HG03108 (cell line): ENCODE results near the gene CLSTN3.

ENCODE experiments used
- ATAC-seq: cut with Tn5 transposase; IDR thresholded peaks from one replicate; pipeline ENCODE4 v1.9.1; 2021; ENCODE audit warnings: moderate library complexity; ENCODE audit not compliant: unreplicated experiment

Gene CLSTN3

DNA sequence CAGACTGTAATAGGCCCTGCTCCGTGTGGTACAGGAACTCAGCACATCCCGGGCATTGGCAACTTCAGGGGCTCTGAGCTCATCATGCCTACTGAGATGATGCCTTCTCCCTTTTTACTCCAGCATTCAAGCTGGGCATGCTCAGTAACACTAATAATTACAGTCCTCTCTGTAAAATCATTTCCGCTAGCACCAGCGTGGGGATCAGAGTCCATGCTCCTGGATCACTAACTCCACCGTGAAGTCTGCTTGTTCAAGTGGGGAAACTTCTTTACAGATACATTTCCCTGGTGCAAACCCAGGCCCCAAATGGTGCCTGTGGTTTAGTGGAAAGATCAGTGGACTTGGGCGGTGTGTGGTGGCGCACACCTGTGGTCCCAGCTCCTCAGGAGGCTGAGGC lies 16.7 kb downstream of the CLSTN3 start:
- no peak for ATAC-seq

- no peak for ATAC-seq
Observed at GRCh38 chr12:7150356-7150755, 20.2 kb downstream of the CLSTN3 start.

- ATAC-seq, result no peak
Observed at GRCh38 chr12:7150841-7151240, 20.7 kb downstream of the CLSTN3 start.

- ATAC-seq, result no peak
Observed at GRCh38 chr12:7151532-7151931, 21.4 kb downstream of the CLSTN3 start.

DNA sequence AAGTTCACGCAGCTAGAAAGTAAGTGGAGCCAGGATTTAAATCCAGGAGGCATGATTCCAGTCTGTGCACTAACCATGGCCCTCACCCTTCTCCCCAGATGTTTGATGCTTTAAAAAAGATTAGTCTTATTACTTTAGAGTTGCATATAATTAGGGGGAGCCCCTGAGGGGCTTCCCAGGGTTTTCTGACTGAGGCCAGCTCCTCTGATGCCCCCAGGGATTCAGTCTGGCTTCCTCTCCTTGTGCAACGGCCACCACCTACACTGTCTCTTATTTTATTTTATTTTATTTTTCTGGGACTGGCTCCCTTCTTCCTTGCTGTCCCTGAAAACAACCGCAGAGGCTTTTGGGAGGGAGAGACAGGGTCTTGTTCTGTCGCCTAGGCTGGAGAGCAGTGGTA lies 22.6 kb downstream of the CLSTN3 start:
- ATAC-seq, result no peak

GRCh38 chr12:7154042-7154441 lies 23.9 kb downstream of the CLSTN3 start:
- no peak for ATAC-seq

GRCh38 chr12:7154901-7155470 lies 24.8 kb downstream of the CLSTN3 start:
- no peak for ATAC-seq

DNA sequence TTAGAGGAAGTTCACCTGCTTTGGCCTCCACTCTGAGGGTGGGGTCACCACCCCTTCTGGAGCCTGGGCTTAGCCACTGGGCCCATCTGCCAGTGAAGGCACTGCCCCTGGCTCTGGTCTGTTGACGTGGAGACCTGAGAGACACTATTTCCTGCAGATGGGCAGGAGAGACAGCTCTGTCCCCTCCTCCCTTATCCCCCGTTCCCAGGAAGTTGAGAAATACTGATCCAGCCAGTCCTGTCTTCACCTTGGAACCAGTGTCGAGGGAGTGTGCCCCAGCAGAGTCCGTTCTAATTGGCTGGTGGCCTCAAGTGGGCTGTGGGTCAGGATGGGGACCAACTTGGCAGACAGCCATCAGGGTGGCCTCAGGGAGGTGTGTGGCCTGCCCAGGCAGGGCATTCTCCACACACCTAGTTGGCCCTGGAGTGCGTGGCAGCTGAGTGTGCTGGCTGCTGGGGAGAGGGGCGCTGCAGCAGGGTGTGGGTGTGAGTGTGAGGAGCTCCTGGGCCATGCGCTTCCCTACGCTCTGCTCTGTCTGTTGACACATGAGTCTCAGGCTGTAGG lies 25.4 kb downstream of the CLSTN3 start:
- no peak for ATAC-seq

- no peak for ATAC-seq
Observed at GRCh38 chr12:7156259-7157197, 26.4 kb downstream of the CLSTN3 start.

DNA sequence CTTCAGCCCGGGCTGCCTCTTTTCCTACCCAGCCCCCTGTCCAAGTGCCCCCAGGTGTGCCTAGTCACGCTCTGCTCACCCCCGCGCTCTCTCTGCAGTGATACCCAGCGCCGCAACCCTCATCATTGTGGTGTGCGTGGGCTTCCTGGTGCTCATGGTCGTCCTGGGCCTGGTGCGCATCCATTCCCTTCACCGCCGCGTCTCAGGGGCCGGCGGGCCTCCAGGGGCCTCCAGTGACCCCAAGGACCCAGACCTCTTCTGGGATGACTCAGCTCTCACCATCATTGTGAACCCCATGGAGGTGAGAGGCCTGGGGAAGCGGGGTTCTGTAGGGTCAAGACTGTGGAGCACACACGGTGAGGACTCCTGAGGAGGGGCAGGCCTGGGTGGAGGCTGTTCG lies 27.2 kb downstream of the CLSTN3 start:
- no peak for ATAC-seq

DNA sequence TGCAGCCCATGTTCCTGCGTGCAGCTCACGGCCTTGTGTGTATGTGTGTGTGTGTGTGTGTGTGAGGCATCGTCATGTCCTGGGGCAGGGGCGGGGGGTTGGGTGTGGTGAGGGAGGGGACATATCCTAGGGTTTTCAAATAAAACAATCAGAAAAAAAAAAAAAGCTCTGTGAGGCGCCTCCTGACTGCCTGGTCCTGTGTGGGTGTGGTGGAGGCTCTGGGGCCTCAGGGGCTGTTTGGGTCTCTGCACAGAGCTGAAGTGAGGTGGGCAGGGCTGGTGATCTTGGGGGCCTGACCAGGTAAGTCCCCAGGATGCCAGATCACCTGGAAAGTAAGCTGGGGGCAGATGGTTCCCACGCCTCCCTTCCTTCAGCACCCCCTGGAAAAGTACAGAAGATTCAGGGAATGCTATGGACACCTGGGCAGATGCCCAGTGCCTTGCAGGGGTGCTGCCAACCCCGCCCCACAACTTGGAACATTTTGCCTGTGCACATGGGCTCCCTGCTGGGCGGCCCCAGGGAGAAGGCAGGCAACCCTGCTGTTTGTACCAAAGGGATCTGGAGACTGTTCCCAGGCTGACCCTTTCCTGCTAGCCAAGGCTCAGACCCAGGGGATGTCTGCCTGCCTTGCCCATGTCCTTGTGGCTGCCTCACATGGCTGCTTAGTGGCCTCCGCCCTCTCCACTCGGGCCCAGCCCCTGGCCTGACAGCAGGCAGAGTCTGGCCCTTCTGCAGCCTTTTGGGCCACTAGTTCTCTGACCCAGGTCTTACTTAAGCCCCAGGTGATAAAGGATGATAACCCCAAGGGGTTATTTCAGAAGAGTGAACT lies 28.8 kb downstream of the CLSTN3 start:
- ATAC-seq, result no peak

DNA sequence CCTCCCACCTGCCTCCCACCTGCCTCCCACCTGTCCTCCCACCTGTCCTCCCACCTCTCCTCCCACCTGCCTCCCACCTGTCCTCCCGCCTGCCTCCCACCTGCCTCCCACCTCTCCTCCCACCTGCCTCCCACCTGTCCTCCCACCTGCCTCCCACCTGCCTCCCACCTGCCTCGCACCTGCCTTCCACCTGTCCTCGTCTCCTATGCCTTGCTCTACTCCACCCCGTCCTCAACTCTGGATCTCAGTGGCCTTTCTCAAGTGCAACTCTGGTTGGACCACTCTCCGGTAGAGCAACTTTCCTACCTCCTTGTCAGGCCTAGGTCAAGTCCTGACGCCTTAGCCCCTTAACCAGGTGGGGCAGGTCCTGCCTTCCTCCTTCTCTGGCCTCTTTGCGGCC lies 30.0 kb downstream of the CLSTN3 start:
- ATAC-seq, result no peak

DNA sequence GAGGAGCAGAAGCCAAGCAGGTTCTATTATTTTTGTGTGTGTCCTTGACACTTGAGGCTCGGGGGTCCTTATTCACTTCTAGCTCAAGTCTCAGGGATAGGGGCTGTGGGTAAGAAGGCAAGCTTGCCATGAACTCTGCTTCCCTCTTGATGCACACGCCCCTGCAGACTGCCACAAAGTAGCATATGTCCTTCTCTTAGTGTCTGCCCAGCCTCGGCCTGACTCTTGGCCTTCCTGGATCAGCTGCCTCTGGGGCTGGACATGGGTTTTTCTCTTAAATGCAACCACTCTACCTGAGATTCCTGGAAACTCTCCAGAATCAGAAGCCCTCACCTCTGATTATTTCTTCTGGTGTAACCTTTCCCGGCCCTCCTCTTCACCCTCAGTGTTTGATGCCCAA lies 31.2 kb downstream of the CLSTN3 start:
- ATAC-seq, result no peak

DNA sequence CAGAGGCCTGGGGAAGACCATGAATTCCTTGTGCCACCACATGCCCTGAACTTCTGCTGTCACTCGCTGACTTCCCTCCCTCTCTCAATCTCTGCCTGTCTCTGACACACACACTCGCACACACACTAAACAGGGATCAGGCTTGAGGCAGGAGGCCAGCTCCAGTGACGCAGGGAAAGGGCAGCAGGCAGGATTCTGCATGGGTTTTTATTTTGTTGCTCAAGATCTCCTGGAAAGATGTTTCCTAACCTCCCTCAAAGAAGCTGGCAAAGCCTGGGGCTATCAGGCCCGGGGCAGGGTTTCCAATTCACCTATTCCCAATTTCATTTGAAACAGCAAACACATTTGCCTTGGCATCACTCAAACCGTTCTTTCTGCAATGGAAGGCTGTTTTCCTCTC lies 31.6 kb downstream of the CLSTN3 start:
- no peak for ATAC-seq

GRCh38 chr12:7162691-7163114 lies 32.5 kb downstream of the CLSTN3 start:
- no peak for ATAC-seq

DNA sequence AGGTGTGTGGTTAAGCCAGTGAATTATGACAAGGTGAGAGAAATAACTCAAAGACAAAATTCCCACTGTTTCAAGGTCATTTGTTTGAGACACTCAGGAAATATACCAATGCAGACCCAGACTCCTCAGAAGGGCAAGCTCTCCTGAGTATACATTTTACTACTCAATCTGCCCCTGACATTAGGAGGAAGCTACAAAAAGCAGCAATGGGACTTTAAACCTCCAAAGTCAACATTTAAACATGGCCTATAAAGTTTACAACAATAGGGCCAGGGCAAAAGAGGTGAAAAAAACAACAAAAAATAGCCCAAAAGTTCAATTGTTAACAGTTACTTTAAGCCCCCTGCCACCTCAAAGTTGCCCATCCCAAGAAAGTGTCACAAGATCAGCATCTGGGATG lies 39.8 kb downstream of the CLSTN3 start:
- no peak for ATAC-seq

GRCh38 chr12:7171854-7172253 lies 41.7 kb downstream of the CLSTN3 start:
- ATAC-seq, result no peak

GRCh38 chr12:7175493-7175892 lies 45.3 kb downstream of the CLSTN3 start:
- no peak for ATAC-seq

DNA sequence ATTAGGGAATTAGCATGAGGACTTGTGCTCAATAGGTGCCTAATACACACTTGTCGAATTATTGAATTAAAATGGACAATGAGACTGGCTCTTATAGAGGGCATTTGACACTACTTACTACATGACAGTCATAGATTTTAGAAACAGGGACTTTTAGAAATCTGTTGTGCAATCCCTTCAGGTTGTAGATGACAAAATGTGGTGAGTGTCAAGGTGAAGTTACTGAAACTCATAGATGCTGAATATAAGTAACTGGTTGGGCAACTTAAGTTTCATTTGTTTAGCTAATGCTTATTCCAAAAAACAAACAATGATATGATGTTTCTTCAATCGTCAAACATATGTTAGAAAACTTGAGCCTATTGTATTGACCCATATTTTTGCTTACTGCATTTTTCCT lies 46.4 kb downstream of the CLSTN3 start:
- ATAC-seq, result no peak

DNA sequence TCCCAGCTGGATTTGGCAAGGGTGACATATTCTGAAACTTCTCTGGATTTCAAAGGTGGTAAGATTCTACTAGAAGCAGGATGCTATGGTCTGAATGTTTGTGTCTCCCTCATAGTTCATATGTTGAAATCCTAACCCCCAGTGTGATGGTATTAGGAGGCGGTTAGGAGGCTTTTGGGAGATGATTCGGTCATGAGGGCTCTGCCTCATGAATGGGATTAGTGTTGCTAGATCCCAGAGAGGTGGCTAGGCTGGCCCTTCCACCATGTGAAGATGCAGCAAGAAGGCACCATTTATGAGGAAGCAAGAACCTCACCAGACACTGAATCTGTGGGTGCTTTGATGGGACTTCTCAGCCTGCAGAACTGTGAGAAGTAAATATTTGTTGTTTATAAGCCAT lies 48.3 kb downstream of the CLSTN3 start:
- no peak for ATAC-seq

DNA sequence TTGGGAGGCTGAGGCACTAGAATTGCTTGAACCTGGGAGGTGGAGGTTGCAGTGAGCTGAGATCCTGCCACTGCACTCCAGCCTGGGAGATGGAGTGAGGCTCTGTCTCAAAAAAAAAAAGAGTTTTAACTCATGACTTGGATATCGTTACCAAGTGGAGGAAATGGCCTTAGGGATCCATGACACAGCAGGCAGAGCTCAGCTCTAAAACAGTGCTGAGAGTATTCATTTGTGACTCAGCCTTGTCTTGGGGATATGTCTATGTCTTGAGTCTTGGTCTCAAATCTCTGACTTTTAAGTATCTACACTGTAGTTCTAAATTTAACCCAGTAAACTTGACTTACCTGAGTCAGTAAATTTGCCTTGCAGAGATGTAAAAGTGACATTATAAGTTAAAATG lies 50.5 kb downstream of the CLSTN3 start:
- ATAC-seq, result no peak
